Right renal pelvis (tissue), 4 donors: ENCODE results near the gene APCDD1L. TPM values are rescaled to one million over a fixed set of nuclear protein-coding genes. Genes with fewer than 3 reads are reported as not detected.

Source experiments
- DNase-seq, 4 donors: peaks; one replicate each; pipeline ENCODE4 v3.0.0-alpha.2; 2013; ENCODE audit warnings: low read depth in 4 of 4, low spot score in 3 of 4, missing footprints in 1 of 4
- polyA plus RNA-seq, 4 donors: library from polyadenylated mRNA; unstranded; fragments of 120-200 nt; gene quantifications; one replicate each; pipeline ENCODE4 v1.2.1, GENCODE V29; 2013; ENCODE audit not compliant: insufficient read length in 4 of 4

APCDD1L gene
- polyA plus RNA-seq, result 10 to 100 TPM; 10.2 to 16.4 (median 14.0) TPM

GRCh38 chr20:58515233-58516212 is at the start of gene APCDD1L:
TSS of gene APCDD1L (minus strand) at chr20:58515399. CDS start at chr20:58514707, 692 bp downstream.
- no peak for DNase-seq

GRCh38 chr20:58559368-58559729 is 44.1 kb upstream of the APCDD1L start:
- DNase-seq, result no peak

- DNase-seq, result no peak
Observed at GRCh38 chr20:58558486-58559367, 43.5 kb upstream of the APCDD1L start.

GRCh38 chr20:58557733-58558342 is 42.6 kb upstream of the APCDD1L start:
- no peak for DNase-seq

GRCh38 chr20:58556961-58557360 is 41.8 kb upstream of the APCDD1L start:
- DNase-seq, result no peak

- DNase-seq, result no peak
Observed at GRCh38 chr20:58555078-58555765, 40.0 kb upstream of the APCDD1L start.

- DNase-seq, result no peak
Observed at GRCh38 chr20:58554541-58554940, 39.3 kb upstream of the APCDD1L start.

GRCh38 chr20:58553841-58554240 is 38.6 kb upstream of the APCDD1L start:
- DNase-seq, result no peak

GRCh38 chr20:58553166-58553696 is 38.0 kb upstream of the APCDD1L start:
- DNase-seq, result no peak

GRCh38 chr20:58552366-58552934 is 37.3 kb upstream of the APCDD1L start:
- no peak for DNase-seq

- DNase-seq, result no peak
Observed at GRCh38 chr20:58551631-58552030, 36.4 kb upstream of the APCDD1L start.

GRCh38 chr20:58550275-58551059 is 35.3 kb upstream of the APCDD1L start:
- no peak for DNase-seq

GRCh38 chr20:58549231-58550209 is 34.3 kb upstream of the APCDD1L start:
- no peak for DNase-seq

GRCh38 chr20:58547623-58548475 is 32.6 kb upstream of the APCDD1L start:
- no peak for DNase-seq

- no peak for DNase-seq
Observed at GRCh38 chr20:58546756-58547622, 31.8 kb upstream of the APCDD1L start.

GRCh38 chr20:58546416-58546711 is 31.2 kb upstream of the APCDD1L start:
- DNase-seq, result no peak
